NCI-H748 treated with DMSO at 0.1 percent for 48 hours (cell line): ENCODE results near the gene GPR137.
"Not testable (repeated sequence)": the region's sequence is repeated elsewhere in the genome, so short reads cannot be mapped to it uniquely, and the experiment has no call there.

Source experiments
- DNase-seq: peaks from one replicate; lab custom pipeline; 2025; lab: John Stamatoyannopoulos, UW

GPR137 gene

DNA sequence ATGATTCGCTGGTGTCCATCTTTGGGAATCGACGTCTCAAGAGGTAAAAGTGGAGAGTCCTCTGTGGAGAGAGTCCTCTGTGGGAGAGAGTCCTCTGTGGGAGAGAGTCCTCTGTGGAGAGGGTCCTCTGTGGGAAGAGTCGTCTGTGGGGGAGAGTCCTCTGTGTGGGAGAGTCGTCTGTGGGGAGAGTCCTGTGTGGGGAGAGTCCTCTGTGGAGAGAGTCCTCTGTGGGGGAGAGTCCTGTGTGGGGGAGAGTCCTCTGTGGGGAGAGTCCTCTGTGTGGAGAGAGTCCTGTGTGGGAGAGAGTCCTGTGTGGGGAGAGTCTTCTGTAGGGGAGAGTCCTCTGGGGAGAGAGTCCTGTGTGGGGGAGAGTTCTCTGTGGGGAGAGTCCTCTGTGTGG, 35.4 kb downstream of the GPR137 start:
- DNase-seq = no peak

DNA sequence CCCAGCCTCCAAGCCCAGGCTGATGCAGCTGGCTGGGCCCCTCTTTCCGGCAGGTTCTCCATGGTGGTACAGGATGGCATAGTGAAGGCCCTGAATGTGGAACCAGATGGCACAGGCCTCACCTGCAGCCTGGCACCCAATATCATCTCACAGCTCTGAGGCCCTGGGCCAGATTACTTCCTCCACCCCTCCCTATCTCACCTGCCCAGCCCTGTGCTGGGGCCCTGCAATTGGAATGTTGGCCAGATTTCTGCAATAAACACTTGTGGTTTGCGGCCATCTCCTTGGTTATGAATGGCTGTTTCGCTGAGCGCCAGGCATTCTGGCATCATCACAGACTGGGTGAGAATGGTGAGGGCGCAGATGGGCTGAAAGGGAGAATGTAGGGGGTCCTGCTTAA, 35.9 kb downstream of the GPR137 start:
- DNase-seq = no peak

DNA sequence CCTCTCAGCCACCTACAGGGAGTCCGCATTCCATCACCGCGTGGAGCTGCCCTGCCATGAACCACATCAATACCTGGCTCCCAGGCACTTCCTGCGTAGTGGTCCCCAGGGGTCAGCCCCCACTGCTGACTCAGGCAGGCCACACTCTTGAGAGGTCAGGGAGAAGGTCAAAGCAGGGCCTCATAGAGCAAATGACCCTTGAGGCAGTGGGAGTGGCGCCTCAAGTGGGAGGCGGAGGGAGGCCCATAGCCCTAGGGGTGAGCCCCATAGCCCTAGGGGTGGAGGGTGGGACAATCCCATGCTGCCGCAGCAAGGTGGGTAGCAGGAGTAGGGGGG, 37.2 kb downstream of the GPR137 start:
- DNase-seq = no peak

DNA sequence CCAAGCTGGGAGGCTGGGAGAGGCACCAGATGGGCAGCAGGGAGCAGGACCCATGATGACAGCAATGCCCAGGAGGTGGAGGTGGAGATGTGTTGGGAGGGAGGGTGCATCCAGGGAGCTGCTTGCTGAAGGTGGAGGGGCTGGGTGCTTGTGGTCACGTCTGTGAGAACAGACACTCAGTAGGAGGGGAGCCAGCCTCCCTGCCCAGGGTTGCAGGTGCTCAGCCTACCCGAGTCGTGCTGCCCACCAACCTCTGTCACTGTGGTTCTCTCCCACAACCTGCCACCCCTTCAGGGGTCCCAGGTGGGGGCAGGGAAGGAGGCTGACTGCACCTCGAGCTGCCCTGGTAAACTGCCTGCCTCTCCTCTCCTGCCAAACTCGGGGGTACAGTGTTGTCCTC, 37.7 kb downstream of the GPR137 start:
- no peak for DNase-seq

DNA sequence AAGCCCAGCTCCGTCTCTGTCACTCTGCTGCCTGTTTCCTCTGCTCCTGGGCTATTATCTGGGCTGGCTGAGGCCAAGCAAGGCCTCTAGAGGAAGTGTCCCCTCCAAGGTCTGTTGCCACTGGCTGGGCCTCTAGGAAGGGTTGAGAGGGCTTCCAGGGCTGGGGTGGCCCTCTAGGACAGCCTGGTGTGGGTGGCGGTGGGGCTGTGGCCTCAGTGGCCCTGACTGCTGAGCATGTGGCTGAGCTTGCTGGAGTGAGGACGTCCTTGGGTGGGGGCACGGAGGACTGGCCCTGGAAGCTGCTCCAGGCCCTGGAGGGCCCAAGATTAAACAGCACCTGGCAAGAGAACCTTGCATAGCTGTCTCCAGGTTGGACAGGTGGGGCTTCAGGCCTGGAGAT, 38.3 kb downstream of the GPR137 start:
- DNase-seq = not testable (repeated sequence)

DNA sequence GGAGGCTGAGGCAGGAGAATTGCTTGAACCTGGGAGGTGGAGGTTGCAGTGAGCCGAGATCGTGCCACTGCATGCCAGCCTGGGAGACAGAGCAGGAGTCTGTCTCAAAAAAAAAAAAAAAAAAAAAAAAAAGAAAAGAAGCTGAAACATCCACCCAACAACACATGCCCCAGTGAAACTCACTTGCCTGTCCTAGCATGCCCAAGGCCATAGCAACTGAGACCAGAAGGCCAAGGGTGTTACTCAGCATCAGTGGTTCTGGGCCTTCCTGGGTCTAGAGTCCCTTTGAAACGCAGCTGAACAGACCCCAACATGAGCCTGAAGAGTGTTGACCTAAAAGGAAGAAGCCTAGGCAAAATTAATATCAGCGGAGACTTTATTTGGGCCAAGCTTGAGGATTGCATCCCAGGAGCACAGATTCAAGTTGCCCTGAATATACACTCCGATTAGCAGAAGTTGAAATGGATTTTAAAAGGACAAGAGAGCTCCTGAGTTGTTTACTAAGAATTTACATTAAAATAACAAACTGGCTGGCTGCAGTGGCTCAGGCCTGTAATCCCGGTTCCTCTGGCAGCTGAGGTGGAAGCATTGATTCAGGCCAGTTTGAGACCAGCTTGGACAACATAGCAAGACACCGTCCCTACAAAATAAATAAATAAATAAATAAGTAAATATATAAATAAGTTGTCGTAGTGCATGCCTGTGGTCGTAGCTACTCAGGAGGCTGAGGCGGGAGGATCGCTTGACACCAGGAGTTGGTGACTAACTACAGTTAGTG, 39.2 kb downstream of the GPR137 start:
- no peak for DNase-seq

DNA sequence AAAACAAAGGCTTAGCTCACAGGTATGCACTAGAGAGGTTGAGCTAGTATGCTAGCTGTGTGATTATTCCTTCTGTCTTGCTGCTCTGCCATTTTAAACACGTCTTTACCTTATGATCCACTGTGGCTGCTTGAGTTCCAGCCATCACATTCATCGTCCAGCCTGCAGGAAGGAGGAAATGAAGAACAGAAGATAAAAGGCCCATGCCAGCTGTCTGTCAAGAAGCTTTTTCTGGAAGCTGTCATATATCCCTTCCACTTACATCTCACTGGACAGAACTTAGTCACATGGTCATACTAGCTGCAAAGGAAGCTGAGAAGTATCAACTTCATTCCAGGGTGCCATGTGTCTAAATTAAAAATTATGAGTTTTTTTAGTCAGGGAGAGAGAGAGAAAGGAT, 41.7 kb downstream of the GPR137 start:
- DNase-seq = no peak

DNA sequence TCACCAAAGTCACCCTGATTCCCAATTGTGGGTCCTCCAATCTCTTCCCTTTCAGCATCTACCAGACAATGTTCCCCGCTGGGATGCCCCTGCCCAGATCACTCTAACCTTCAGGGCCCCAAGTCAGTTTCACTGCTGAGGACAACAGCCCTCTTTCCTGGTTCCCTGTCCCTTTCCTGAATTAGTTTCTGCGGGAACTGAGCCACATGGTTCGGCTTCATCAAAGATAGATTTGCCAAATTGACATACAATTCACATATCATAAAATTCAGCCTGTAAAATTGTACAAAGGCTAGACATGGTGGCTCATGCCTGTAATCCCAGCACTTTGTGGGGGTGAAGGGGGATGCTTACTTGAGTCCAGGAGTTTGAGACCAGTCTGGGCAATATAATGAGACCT, 42.3 kb downstream of the GPR137 start:
- no peak for DNase-seq

DNA sequence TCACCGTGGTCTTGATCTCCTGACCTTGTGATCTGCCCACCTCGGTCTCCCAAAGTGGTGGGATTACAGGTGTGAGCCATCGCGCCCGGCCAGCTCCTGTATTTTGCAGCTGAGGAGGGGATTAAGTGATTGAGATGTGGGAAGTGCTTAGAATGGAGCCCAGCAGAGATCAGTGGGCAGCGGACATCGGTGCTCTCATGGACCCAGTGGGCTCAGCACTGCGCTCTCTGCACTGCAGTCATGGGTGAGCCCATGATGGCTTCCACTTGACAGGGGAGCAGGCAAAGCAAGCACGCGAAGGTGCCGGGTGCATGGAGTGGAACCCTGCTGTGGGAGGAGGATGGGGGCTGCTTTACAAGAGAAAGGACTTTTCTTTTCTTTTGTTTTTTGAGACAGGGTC, 45.2 kb downstream of the GPR137 start:
- DNase-seq = no peak

DNA sequence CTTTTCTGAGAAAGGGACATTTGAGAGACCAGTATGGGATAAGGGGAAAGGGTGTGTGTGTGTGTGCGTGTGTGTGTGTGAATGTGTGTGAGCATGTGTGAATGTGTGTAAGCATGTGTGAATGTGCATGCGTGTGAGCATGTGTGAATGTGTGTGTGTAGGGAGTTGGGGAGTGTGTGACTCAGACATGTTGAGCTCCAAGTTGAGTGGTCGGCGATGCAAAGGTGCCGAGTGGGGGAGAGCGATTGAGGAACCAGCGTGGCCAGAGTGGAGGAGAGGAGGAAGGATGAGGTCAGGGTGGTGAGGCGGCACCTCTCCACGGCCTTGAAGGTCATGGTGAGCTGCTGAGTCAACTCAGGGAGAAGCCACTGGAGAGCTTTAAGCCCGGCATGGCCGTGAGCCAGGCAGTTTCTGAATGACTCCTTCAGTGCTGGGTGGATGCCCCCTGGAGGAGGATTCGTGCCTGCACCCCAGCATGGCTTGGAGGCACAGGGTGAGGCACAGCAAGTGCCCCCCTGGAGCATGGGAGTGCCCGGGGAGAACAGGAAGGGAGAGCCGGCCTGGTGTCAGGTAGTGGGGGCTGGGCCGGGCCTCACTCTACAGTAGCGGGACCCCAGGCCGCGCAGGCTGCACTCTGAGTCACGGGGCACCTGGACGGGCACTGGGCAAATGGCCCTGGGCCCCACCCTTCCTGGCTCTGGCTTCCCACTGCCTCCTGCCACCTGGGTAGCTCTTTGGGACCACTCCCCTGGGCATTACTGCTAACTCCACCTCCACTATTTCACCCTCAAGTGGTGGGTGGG, 46.1 kb downstream of the GPR137 start:
- DNase-seq = no peak

DNA sequence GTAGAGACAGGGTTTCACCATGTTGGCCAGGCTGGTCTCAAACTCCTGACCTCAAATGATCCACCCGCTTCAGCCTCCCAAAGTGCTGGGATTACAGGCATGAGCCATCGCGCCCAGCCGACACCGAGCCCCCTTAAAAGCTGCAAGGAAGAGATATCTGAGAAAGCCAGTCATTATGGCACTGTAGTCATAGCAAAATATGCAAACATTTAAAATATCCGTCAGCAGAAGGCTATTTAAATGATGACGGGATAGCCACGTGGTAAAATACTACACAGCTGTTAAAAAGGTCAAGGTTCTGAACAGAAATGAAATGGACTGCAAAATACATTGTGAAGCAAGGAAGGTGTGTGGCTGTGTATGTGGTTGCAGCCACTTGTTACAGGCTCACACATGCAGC, 47.9 kb downstream of the GPR137 start:
- DNase-seq = no peak

DNA sequence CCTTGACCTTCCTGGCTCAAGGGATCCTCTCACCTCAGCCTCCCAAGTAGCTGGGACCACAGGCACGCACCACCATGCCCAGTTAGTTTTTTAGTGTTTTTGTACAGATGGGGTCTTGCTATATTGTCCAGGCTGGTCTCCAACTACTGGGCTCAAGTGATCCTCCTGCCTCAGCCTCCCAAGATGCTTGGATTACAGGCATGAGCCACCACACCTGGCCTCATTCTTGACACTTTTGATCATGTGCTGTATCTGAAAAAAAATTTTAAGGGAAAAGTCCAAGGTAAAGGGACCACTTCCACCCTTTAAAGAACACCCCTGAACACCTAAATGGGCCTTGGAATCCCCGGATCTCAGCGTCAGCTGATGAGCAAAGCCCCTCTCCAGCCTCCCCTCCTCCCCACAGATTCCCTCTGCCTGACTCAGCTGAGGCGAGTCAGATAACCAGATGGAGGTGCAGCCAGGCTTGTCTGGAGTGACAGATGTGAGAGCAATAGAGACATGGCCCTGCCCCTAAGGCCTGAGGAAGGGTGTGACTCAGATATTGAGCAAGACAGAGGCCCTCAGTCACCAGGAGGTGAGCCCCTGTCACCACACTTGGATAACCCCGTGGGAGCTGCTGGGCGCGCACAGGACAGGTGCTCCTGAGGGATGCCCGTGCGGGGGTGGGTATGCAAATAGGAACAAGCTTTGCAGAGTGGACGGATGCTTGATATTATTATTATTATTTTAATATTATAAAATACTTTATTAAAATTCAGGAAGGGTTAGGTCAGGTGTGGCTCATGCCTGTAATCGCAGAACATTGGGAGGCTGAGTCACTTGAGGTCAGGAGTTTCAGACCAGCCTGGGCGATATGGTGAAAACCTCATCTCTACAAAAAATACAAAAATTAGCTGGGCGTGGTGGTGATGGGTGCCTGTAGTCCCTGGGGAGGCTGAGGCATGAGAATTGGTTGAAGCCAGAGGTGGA, 49.4 kb downstream of the GPR137 start:
- no peak for DNase-seq

DNA sequence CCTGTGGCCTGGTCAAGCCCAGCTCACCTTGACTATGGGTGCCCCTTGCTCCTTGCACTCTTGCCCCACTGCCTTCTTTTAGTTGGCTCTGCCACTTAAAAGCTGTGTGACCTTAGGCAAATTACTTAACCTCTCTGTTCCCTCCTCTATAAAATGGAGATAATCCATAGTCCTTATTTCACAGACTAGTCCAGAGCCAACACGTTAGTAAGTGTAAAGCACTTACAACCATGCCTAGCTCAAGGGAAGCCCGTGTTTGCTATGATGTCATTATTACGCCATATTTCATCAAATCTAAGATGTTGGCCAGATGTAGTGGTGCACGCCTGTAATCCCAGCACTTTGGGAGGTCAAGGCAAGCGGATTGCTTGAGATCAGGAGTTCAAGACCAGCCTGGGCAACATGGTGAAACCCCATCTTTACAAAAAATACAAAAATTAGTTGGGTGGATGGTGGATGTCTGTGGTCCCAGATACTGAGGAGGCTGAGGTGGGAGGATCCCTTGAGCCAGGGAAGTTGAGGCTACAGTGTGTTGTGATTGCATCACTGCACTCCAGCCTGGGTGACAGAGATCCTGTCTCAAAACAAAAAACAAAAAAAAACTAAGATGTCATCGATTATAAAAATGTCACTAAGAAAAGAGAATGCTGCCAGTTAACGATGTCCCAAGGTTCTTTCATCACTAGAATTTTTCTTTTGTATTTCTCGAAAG, 52.0 kb downstream of the GPR137 start:
- no peak for DNase-seq

DNA sequence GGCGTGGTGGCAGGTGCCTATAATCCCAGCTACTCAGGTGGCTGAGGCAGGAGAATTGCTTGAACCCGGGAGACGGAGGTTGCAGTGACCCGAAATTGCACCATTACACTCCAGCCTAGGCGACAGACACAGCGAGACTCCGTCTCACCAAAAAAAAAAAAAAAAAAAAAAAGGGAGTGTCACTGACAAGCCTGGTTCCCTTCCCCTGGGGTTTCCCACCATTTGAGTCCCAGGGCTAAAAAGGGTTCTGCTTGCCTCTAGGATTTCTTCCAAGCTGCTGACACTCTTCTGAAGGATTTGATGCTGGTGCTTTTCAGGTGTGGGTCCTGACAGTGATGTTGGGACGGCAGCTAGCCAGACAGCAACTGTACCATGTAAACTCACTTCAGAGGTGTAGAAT, 53.1 kb downstream of the GPR137 start:
- no peak for DNase-seq
